HCT116 (cell line): Measurements from ENCODE around the gene ID1. TPM values are rescaled to one million over a fixed set of nuclear protein-coding genes. Genes with fewer than 3 reads are reported as not detected.

Experiments
- ATAC-seq: fragments of 200-7000 bp; cut with Tn5 transposase; 2 replicates; pipeline ENCODE4 v1.9.1; 2020; ENCODE audit warnings: mild to moderate bottlenecking, moderate library complexity
- BruUV-seq: library from RNA; stranded (reverse); fragments of 400-500 nt; replicated peaks from 2 replicates; lab custom pipeline; 2021; lab: Mats Ljungman, UMichigan
- CTCF ChIA-PET: fragments of 300-600 bp; sonication (Branson Sonifier 250); formaldehyde crosslinking; loops from one replicate; lab custom pipeline; 2021; ENCODE audit warnings: antibody characterized with exemption; lab: Charles Lee
- POLR2A ChIA-PET: fragments of 300-600, 350-600 bp; sonication (Branson Sonifier 250); formaldehyde crosslinking; loops from one replicate; lab custom pipeline; 2021; ENCODE audit warnings: antibody characterized with exemption; lab: Charles Lee
- RAD21 ChIA-PET, 2 experiments: fragments of 300-600 bp; sonication (Branson Sonifier 250); formaldehyde crosslinking; loops; one replicate each; lab custom pipeline; 2023; ENCODE audit warnings: low total read pairs in 2 of 2; ENCODE audit not compliant: uncharacterized antibody in 2 of 2, unreplicated experiment in 2 of 2, low non-redundant PET in 1 of 2; lab: Charles Lee
- DNase-seq: peaks from one replicate; pipeline ENCODE4 v3.0.0-alpha.2; 2010; ENCODE audit warnings: low read depth, low spot score
- H2AFZ ChIP-seq: fragments of 200-600 bp; shearing (Covaris generic), sonication (generic); 2 replicates; pipeline ENCODE4 v1.6.1; 2017; ENCODE audit warnings: low read depth, mixed run types, mixed read lengths, antibody characterized with exemption, low read length; ENCODE audit not compliant: poor library complexity, severe bottlenecking
- H3K27ac ChIP-seq: 2 replicates; pipeline ENCODE4 v1.5.1; 2012; ENCODE audit warnings: low read depth, low read length
- H3K27me3 ChIP-seq: fragments of 200-600 bp; sonication (generic); 2 replicates; pipeline ENCODE4 v1.6.1; 2016; ENCODE audit warnings: mixed run types, low read length, mixed read lengths; ENCODE audit not compliant: insufficient read depth
- H3K36me3 ChIP-seq, 2 experiments: fragments of 200-500 bp in 1 of 2; fragments of 200-600 bp in 1 of 2; sonication (Bioruptor generic) in 1 of 2; sonication (generic) in 1 of 2; 2 replicates each; pipeline versions ENCODE4 v1.5.1 to v1.6.1; 2014 to 2016; ENCODE audit warnings: low read length in 2 of 2, inconsistent platforms in 1 of 2, mixed read lengths in 1 of 2, mixed run types in 1 of 2; ENCODE audit not compliant: insufficient read depth in 2 of 2, control insufficient read depth in 1 of 2
- H3K4me1 ChIP-seq, 2 experiments: fragments of 200-600 bp in 1 of 2; sonication (generic) in 1 of 2; 2 replicates each; pipeline versions ENCODE4 v1.5.1 to v1.6.1; 2012 to 2017; ENCODE audit warnings: low read length in 2 of 2, inconsistent platforms in 1 of 2, mild to moderate bottlenecking in 1 of 2, mixed read lengths in 1 of 2, mixed run types in 1 of 2, moderate library complexity in 1 of 2; ENCODE audit not compliant: insufficient read depth in 2 of 2, control insufficient read depth in 1 of 2
- H3K4me2 ChIP-seq: fragments of 200-600 bp; sonication (generic); 2 replicates; pipeline ENCODE4 v1.6.1; 2017; ENCODE audit warnings: mixed run types, low read length, mixed read lengths
- H3K4me3 ChIP-seq, 2 experiments: fragments of 200-600 bp in 1 of 2; sonication (generic) in 1 of 2; replicated peaks in 1 of 2; 2 replicates each; pipeline ENCODE4 v1.5.1; 2011 to 2016; ENCODE audit warnings: low read length in 2 of 2, control low read depth in 1 of 2, low read depth in 1 of 2, mild to moderate bottlenecking in 1 of 2, mixed read lengths in 1 of 2, mixed run types in 1 of 2
- H3K79me2 ChIP-seq: fragments of 200-600 bp; sonication (generic); 2 replicates; pipeline ENCODE4 v1.6.1; 2017; ENCODE audit warnings: mild to moderate bottlenecking, mixed run types, low read length, moderate library complexity, mixed read lengths; ENCODE audit not compliant: insufficient read depth
- H3K9ac ChIP-seq: fragments of 200-600 bp; sonication (generic); 2 replicates; pipeline ENCODE4 v1.6.1; 2016; ENCODE audit warnings: low read length, mixed read lengths
- H3K9me2 ChIP-seq: fragments of 200-600 bp; sonication (generic), shearing (Covaris generic); 2 replicates; pipeline ENCODE4 v1.6.1; 2017; ENCODE audit warnings: mixed run types, mild to moderate bottlenecking, moderate library complexity; ENCODE audit not compliant: insufficient read depth
- H3K9me3 ChIP-seq, 2 experiments: fragments of 200-500 bp in 1 of 2; fragments of 200-600 bp in 1 of 2; sonication (Bioruptor generic) in 1 of 2; sonication (generic) in 1 of 2; 2 replicates each; pipeline ENCODE4 v1.6.1; 2014 to 2017; ENCODE audit warnings: low read length in 2 of 2, mixed read lengths in 2 of 2, inconsistent platforms in 1 of 2, low read depth in 1 of 2, mild to moderate bottlenecking in 1 of 2, mixed run types in 1 of 2, moderate library complexity in 1 of 2; ENCODE audit not compliant: control insufficient read depth in 1 of 2, insufficient read depth in 1 of 2
- H4K20me1 ChIP-seq: fragments of 200-600 bp; sonication (generic), shearing (Covaris generic); 2 replicates; pipeline ENCODE4 v1.6.1; 2017; ENCODE audit warnings: mixed run types, mild to moderate bottlenecking, moderate library complexity; ENCODE audit not compliant: insufficient read depth
- ATF3 ChIP-seq: IDR thresholded peaks from 2 replicates; pipeline ENCODE4 v1.6.1; 2012
- CBX3 ChIP-seq: IDR thresholded peaks from 2 replicates; pipeline ENCODE4 v1.6.1; 2012; ENCODE audit warnings: low read depth
- CEBPB ChIP-seq: IDR thresholded peaks from 2 replicates; pipeline ENCODE4 v1.6.1; 2012; ENCODE audit warnings: low read depth
- CTCF ChIP-seq, 3 experiments: fragments of 200-600 bp in 1 of 3; sonication (generic) in 1 of 3; IDR thresholded peaks in 2 of 3; conservative IDR thresholded peaks in 1 of 3; 2 replicates each; pipeline ENCODE4 v1.5.1; 2012 to 2017; ENCODE audit warnings: low read depth in 2 of 3, low read length in 2 of 3, antibody characterized with exemption in 1 of 3, borderline replicate concordance in 1 of 3, control low read depth in 1 of 3, mild to moderate bottlenecking in 1 of 3, mixed read lengths in 1 of 3, mixed run types in 1 of 3, moderate library complexity in 1 of 3; ENCODE audit not compliant: insufficient read depth in 1 of 3
- EGR1 ChIP-seq: IDR thresholded peaks from 2 replicates; pipeline ENCODE4 v1.6.1; 2012; ENCODE audit warnings: low read depth
- ELF1 ChIP-seq: IDR thresholded peaks from 2 replicates; pipeline ENCODE4 v1.6.1; 2012; ENCODE audit warnings: low read depth, borderline replicate concordance
- JUND ChIP-seq: IDR thresholded peaks from 2 replicates; pipeline ENCODE4 v1.6.1; 2012
- POLR2AphosphoS5 ChIP-seq: IDR thresholded peaks from 2 replicates; pipeline ENCODE4 v1.6.1; 2011; ENCODE audit warnings: mild to moderate bottlenecking, low read depth, low read length, moderate library complexity
- REST ChIP-seq: IDR thresholded peaks from 2 replicates; pipeline ENCODE4 v1.6.1; 2012; ENCODE audit warnings: low read depth
- SIN3A ChIP-seq: IDR thresholded peaks from 2 replicates; pipeline ENCODE4 v1.6.1; 2012; ENCODE audit warnings: low read depth
- SP1 ChIP-seq: IDR thresholded peaks from 2 replicates; pipeline ENCODE4 v1.6.1; 2012; ENCODE audit warnings: low read depth
- SRF ChIP-seq: IDR thresholded peaks from 2 replicates; pipeline ENCODE4 v1.6.1; 2012; ENCODE audit warnings: low read depth
- YY1 ChIP-seq: IDR thresholded peaks from 2 replicates; pipeline ENCODE4 v1.6.1; 2011; ENCODE audit warnings: low read length, low read depth, moderate library complexity, mild to moderate bottlenecking; ENCODE audit not compliant: insufficient replicate concordance; ENCODE audit errors: extremely low read depth
- intact Hi-C: fragments of 100-400 bp; cut with micrococcal nuclease; formaldehyde crosslinking; loops from 2 replicates; pipeline ENCODE4 v1.10.0; 2022
- total RNA-seq: library from RNA; stranded (reverse); gene quantifications from one replicate; pipeline ENCODE4 v1.2.1, GENCODE V29; 2021; ENCODE audit not compliant: unreplicated experiment

Gene ID1
- total RNA-seq, 1 experiment from 2014 or later: 811 TPM

- TF ChIP-seq SP1: no peak
- no peak for TF ChIP-seq ATF3
- no peak for TF ChIP-seq SRF
- no peak for TF ChIP-seq CEBPB
- ATAC-seq: no peak
Measured at GRCh38 chr20:31578448-31579138, 26.5 kb upstream of the ID1 start.

GRCh38 chr20:31579245-31579644, 25.8 kb upstream of the ID1 start:
- Histone ChIP-seq H3K27ac (no peak overlapping the region), H2AFZ (no peak overlapping the region), H3K4me1 (peaks cover 20 to 27% of the 10 kb centered on the region in 2 experiments), H3K9me2 (no peaks in the 10 kb centered on the region), H3K36me3 (no peaks in the 10 kb centered on the region), H3K4me2 (no peak overlapping the region), H3K4me3 (no peak overlapping the region), H3K9ac (no peak overlapping the region), H3K79me2 (no peaks in the 10 kb centered on the region), H3K9me3 (no peaks in the 10 kb centered on the region), H4K20me1 (no peaks in the 10 kb centered on the region), H3K27me3 (no peaks in the 10 kb centered on the region)
- ChIA-PET POLR2A (interaction anchor here (28.6 kb wide), 1 partner anchor 25 kb away, joined by 1106 read pairs; the partner anchor contains the start of gene ID1), RAD21 (no interaction called here), CTCF (interaction anchor here (1.4 kb wide), 1 partner anchor 17 kb away, joined by 3 read pairs; no protein-coding TSS in a partner anchor)
- no peak for DNase-seq
- no TSS peak for BruUV-seq
- intact Hi-C loops: no loop called here
- ATAC-seq: no peak
- no peak for TF ChIP-seq CBX3
- no peak for TF ChIP-seq REST
- no peak for TF ChIP-seq JUND
- TF ChIP-seq EGR1: no peak
- no peak for TF ChIP-seq POLR2AphosphoS5
- no peak for TF ChIP-seq ATF3
- TF ChIP-seq SIN3A: no peak
- no peak for TF ChIP-seq YY1
- no peak for TF ChIP-seq ELF1
- TF ChIP-seq CTCF (IDR thresholded peaks at IDR 0.05 in 2 of 3, conservative IDR thresholded peaks at IDR 0.05 in 1 of 3; ENCODE audit: borderline replicate concordance in 1 of 3, insufficient read depth in 1 of 3, low read depth in 2 of 3, low read length in 2 of 3): no peak

More at GRCh38 chr20:31578448-31579138, 26.5 kb upstream of the ID1 start:
- no peaks in the 10 kb centered on the region for H3K9me2 ChIP-seq
- ChIA-PET POLR2A (interaction anchor here (0.7 to 28.6 kb wide), 5 partner anchors 8 to 378 kb away, joined by 3 to 1106 read pairs (median 9); partner anchors contain the start of gene ID1), RAD21 (interaction anchor here in 1 of 2 experiments (0.7 kb wide), 1 partner anchor 32 kb away, joined by 13 read pairs; no protein-coding TSS in a partner anchor), CTCF (interaction anchor here (0.9 to 1.6 kb wide), 3 partner anchors 10 to 34 kb away, joined by 3 to 9 read pairs (median 4); no protein-coding TSS in a partner anchor)
- no peak overlapping the region for H3K9ac ChIP-seq
- DNase-seq: no peak
- 0 out of 2 replicates have a peak, but pooled peaks cover 4% of the 10 kb centered on the region for H3K79me2 ChIP-seq
- H3K36me3 ChIP-seq: no peaks in the 10 kb centered on the region
- peaks cover 27 to 33% of the 10 kb centered on the region in 2 experiments for H3K4me1 ChIP-seq
- no peak overlapping the region for H3K4me2 ChIP-seq
- BruUV-seq: no TSS peak
- H4K20me1 ChIP-seq: no peaks in the 10 kb centered on the region
- H3K9me3 ChIP-seq: no peaks in the 10 kb centered on the region
- no peak overlapping the region for H3K4me3 ChIP-seq
- no peak overlapping the region for H2AFZ ChIP-seq
- intact Hi-C loops: no loop called here
- H3K27ac ChIP-seq: no peak overlapping the region
- no peaks in the 10 kb centered on the region for H3K27me3 ChIP-seq
